Neural crest cell (in vitro differentiated cells): Measurements from ENCODE around the gene EPB41L3. TPM values are rescaled to one million over a fixed set of nuclear protein-coding genes. Genes with fewer than 3 reads are reported as not detected.

Experiments used
- DNase-seq: peaks from one replicate; pipeline ENCODE4 v3.0.0; 2021; ENCODE audit warnings: low read depth, mixed read lengths, low spot score
- H3K27ac Mint-ChIP-seq: one replicate; pipeline ENCODE4 v1.8.0; 2021; ENCODE audit warnings: mild to moderate bottlenecking, mixed read lengths; ENCODE audit not compliant: unreplicated experiment
- H3K27me3 Mint-ChIP-seq: 2 replicates; pipeline ENCODE4 v1.8.0; 2021; ENCODE audit warnings: low read depth, mild to moderate bottlenecking, mixed read lengths
- H3K36me3 Mint-ChIP-seq: 2 replicates; pipeline ENCODE4 v1.8.0; 2021; ENCODE audit warnings: low read depth, mild to moderate bottlenecking, mixed read lengths
- H3K4me1 Mint-ChIP-seq: 2 replicates; pipeline ENCODE4 v1.8.0; 2021; ENCODE audit warnings: mixed read lengths
- H3K4me3 Mint-ChIP-seq: one replicate; pipeline ENCODE4 v1.8.0; 2021; ENCODE audit warnings: mild to moderate bottlenecking, mixed read lengths
- H3K9me3 Mint-ChIP-seq: 2 replicates; pipeline ENCODE4 v1.8.0; 2021; ENCODE audit warnings: mixed read lengths
- CTCF ChIP-seq: fragments of 200-600 bp; sonication (generic); conservative IDR thresholded peaks from 2 replicates; pipeline ENCODE4 v1.5.0; 2021; ENCODE audit warnings: antibody characterized with exemption, mild to moderate bottlenecking
- total RNA-seq: library from RNA; stranded (reverse); gene quantifications from 2 replicates; pipeline ENCODE4 v1.2.1, GENCODE V29; 2021

The EPB41L3 gene
- total RNA-seq, 1 donor from 2014 or later = 13.1 TPM

GRCh38 chr18:5419601-5420000, 124.2 kb downstream of the EPB41L3 start:
- no peak for TF ChIP-seq CTCF
- Mint-ChIP-seq H3K4me1 (peaks cover 21% of the 10 kb centered on the region), H3K27me3 (no peaks in the 10 kb centered on the region), H3K27ac (no peak overlapping the region), H3K9me3 (no peaks in the 10 kb centered on the region), H3K36me3 (no peaks in the 10 kb centered on the region), H3K4me3 (no peak overlapping the region)
- no peak for DNase-seq

- TF ChIP-seq CTCF = no peak
- no peaks in the 10 kb centered on the region for H3K9me3 Mint-ChIP-seq
- H3K36me3 Mint-ChIP-seq = no peaks in the 10 kb centered on the region
- no peaks in the 10 kb centered on the region for H3K27me3 Mint-ChIP-seq
- H3K4me1 Mint-ChIP-seq = peaks cover 27% of the 10 kb centered on the region
- DNase-seq = no peak
- no peak overlapping the region for H3K4me3 Mint-ChIP-seq
- H3K27ac Mint-ChIP-seq = no peak overlapping the region
Observed at GRCh38 chr18:5419030-5419429, 124.8 kb downstream of the EPB41L3 start.

GRCh38 chr18:5417342-5417741, 126.5 kb downstream of the EPB41L3 start:
- Mint-ChIP-seq H3K27me3 (no peaks in the 10 kb centered on the region), H3K9me3 (no peaks in the 10 kb centered on the region), H3K4me3 (no peak overlapping the region), H3K27ac (no peak overlapping the region), H3K36me3 (no peaks in the 10 kb centered on the region), H3K4me1 (peaks cover 34% of the 10 kb centered on the region)
- no peak for DNase-seq
- TF ChIP-seq CTCF = no peak

- no peaks in the 10 kb centered on the region for H3K36me3 Mint-ChIP-seq
- DNase-seq = no peak
- no peaks in the 10 kb centered on the region for H3K27me3 Mint-ChIP-seq
- H3K27ac Mint-ChIP-seq = no peak overlapping the region
- no peak overlapping the region for H3K4me3 Mint-ChIP-seq
- no peak for TF ChIP-seq CTCF
- no peaks in the 10 kb centered on the region for H3K9me3 Mint-ChIP-seq
- peaks cover 34% of the 10 kb centered on the region for H3K4me1 Mint-ChIP-seq
Observed at GRCh38 chr18:5416112-5416511, 127.7 kb downstream of the EPB41L3 start.

GRCh38 chr18:5415665-5416064, 128.1 kb downstream of the EPB41L3 start:
- Mint-ChIP-seq H3K4me3 (no peak overlapping the region), H3K36me3 (no peaks in the 10 kb centered on the region), H3K9me3 (no peaks in the 10 kb centered on the region), H3K4me1 (peaks cover 34% of the 10 kb centered on the region), H3K27ac (peak overlapping the region; percentile 9), H3K27me3 (no peaks in the 10 kb centered on the region)
- no peak for DNase-seq
- no peak for TF ChIP-seq CTCF

GRCh38 chr18:5415031-5415430, 128.8 kb downstream of the EPB41L3 start:
- peaks cover 34% of the 10 kb centered on the region for H3K4me1 Mint-ChIP-seq

More at GRCh38 chr18:5415031-5415430, 128.8 kb downstream of the EPB41L3 start:
- no peaks in the 10 kb centered on the region for H3K36me3 Mint-ChIP-seq
- DNase-seq = no peak
- H3K27me3 Mint-ChIP-seq = no peaks in the 10 kb centered on the region
- H3K27ac Mint-ChIP-seq = peak overlapping the region; percentile 72
- H3K4me3 Mint-ChIP-seq = no peak overlapping the region
- H3K9me3 Mint-ChIP-seq = no peaks in the 10 kb centered on the region
- no peak for TF ChIP-seq CTCF
